HUES6 (cell line): Measurements from ENCODE around the gene WDR82.

ENCODE experiments used
- H3K27ac ChIP-seq: 2 replicates; pipeline ENCODE4 v1.7.0; 2013; ENCODE audit warnings: low read depth, mild to moderate bottlenecking, low read length, inconsistent platforms
- H3K27me3 ChIP-seq: 2 replicates; pipeline ENCODE4 v1.6.1; 2013; ENCODE audit warnings: low read length; ENCODE audit not compliant: control insufficient read depth, insufficient read depth
- H3K36me3 ChIP-seq: 2 replicates; pipeline ENCODE4 v1.6.1; 2013; ENCODE audit warnings: low read length; ENCODE audit not compliant: control insufficient read depth, insufficient read depth
- H3K4me1 ChIP-seq: 2 replicates; pipeline ENCODE4 v1.6.1; 2013; ENCODE audit warnings: low read length; ENCODE audit not compliant: control insufficient read depth, insufficient read depth
- H3K4me3 ChIP-seq: 2 replicates; pipeline ENCODE4 v1.5.1; 2013; ENCODE audit warnings: low read depth, low read length
- H3K9ac ChIP-seq: one replicate; pipeline ENCODE4 v1.6.1; 2013; ENCODE audit warnings: mild to moderate bottlenecking, low read length
- H3K9me3 ChIP-seq: 2 replicates; pipeline ENCODE4 v1.6.1; 2013; ENCODE audit warnings: low read depth, low read length; ENCODE audit not compliant: control insufficient read depth, insufficient read depth

The WDR82 gene

GRCh38 chr3:52233108-52233591 lies 45.3 kb downstream of the WDR82 start:
- H3K36me3 ChIP-seq = peaks cover 44% of the 10 kb centered on the region
- no peak overlapping the region for H3K4me3 ChIP-seq
- peaks cover 22% of the 10 kb centered on the region for H3K4me1 ChIP-seq
- no peak overlapping the region for H3K9ac ChIP-seq
- no peaks in the 10 kb centered on the region for H3K9me3 ChIP-seq
- no peaks in the 10 kb centered on the region for H3K27me3 ChIP-seq
- H3K27ac ChIP-seq = no peak overlapping the region

DNA sequence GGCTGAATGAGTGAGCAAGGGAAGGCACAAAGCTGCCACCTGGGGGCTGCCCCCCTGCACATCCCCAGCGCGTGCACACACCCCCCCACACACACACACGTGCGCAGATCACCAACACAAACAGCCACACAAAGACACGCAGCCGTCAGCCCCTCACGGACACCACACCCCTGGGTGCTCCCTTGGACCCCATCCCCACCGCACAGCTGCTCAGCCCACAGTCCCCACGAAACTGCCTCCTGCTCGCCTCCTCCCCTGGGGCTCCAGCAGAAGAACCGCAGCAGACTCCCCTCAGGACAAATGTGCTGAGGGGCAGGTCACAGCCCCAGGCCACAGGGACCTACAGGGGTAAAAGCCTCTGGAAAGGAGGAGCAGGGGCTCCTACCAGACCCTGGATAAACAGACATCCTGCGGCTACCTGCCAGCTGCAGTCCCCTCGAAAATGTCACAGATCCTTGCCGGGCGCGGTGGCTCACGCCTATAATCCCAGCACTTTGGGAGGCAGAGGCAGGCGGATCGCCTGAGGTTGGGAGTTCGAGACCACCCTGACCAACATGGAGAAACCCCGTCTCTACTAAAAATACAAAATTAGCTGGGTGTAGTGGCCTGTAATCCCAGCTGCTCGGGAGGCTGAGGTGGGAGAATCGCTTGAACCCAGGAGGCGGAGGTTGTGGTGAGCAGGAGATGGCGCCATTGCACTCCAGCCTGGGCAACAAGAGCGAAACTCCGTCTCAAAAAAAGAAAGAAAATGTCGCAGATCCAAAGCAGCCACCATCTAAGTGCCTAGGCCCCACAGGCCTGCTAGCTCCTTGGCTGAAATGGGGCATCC lies 46.0 kb downstream of the WDR82 start:
- no peak overlapping the region for H3K9ac ChIP-seq
- peaks cover 17% of the 10 kb centered on the region for H3K4me1 ChIP-seq
- H3K36me3 ChIP-seq = peaks cover 44% of the 10 kb centered on the region
- no peak overlapping the region for H3K27ac ChIP-seq
- H3K9me3 ChIP-seq = no peaks in the 10 kb centered on the region
- H3K4me3 ChIP-seq = no peak overlapping the region
- no peaks in the 10 kb centered on the region for H3K27me3 ChIP-seq

GRCh38 chr3:52231502-52232278 lies 46.8 kb downstream of the WDR82 start:
- no peaks in the 10 kb centered on the region for H3K27me3 ChIP-seq
- H3K36me3 ChIP-seq = peaks cover 44% of the 10 kb centered on the region
- no peak overlapping the region for H3K9ac ChIP-seq
- H3K9me3 ChIP-seq = no peaks in the 10 kb centered on the region
- no peak overlapping the region for H3K27ac ChIP-seq
- no peak overlapping the region for H3K4me3 ChIP-seq
- H3K4me1 ChIP-seq = peaks cover 9% of the 10 kb centered on the region

GRCh38 chr3:52230889-52231499 lies 47.5 kb downstream of the WDR82 start:
- Histone ChIP-seq H3K4me1 (peaks cover 4% of the 10 kb centered on the region; the same call in 1 of the 2 replicates), H3K9me3 (no peaks in the 10 kb centered on the region), H3K9ac (no peak overlapping the region), H3K27ac (no peak overlapping the region), H3K36me3 (peaks cover 44% of the 10 kb centered on the region), H3K4me3 (no peak overlapping the region), H3K27me3 (no peaks in the 10 kb centered on the region)

- peaks cover 8% of the 10 kb centered on the region; the same call in 1 of the 2 replicates for H3K4me1 ChIP-seq
- no peak overlapping the region for H3K9ac ChIP-seq
- H3K27ac ChIP-seq = no peak overlapping the region
- H3K9me3 ChIP-seq = no peaks in the 10 kb centered on the region
- H3K36me3 ChIP-seq = peaks cover 42% of the 10 kb centered on the region
- H3K27me3 ChIP-seq = no peaks in the 10 kb centered on the region
- no peak overlapping the region for H3K4me3 ChIP-seq
These were observed 48.0 kb downstream of the WDR82 start for GRCh38 chr3:52230461-52230860.

DNA sequence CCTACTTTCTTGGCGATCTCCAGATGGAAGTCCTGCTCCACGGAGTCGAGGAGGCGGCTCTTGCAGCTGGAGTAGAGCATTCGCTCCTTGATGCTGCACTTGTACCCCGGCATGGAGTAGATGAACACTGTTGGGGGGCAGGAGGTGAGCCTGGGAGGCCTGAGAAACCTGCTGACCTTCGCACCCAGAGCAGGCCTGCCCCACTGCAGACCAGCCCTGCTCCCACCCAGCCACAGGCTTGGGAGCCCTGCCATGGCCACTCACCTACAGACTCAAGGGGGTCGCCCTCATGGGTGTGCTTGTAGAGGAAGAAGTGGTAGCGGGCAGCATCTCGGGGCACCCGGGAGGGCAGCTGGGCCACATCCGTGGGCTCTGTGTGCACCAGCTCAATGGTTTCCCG lies 48.8 kb downstream of the WDR82 start:
- Histone ChIP-seq H3K27ac (no peak overlapping the region), H3K9ac (no peak overlapping the region), H3K4me1 (peaks cover 8% of the 10 kb centered on the region; the same call in 1 of the 2 replicates), H3K4me3 (no peak overlapping the region), H3K27me3 (no peaks in the 10 kb centered on the region), H3K36me3 (peaks cover 37% of the 10 kb centered on the region), H3K9me3 (no peaks in the 10 kb centered on the region)

DNA sequence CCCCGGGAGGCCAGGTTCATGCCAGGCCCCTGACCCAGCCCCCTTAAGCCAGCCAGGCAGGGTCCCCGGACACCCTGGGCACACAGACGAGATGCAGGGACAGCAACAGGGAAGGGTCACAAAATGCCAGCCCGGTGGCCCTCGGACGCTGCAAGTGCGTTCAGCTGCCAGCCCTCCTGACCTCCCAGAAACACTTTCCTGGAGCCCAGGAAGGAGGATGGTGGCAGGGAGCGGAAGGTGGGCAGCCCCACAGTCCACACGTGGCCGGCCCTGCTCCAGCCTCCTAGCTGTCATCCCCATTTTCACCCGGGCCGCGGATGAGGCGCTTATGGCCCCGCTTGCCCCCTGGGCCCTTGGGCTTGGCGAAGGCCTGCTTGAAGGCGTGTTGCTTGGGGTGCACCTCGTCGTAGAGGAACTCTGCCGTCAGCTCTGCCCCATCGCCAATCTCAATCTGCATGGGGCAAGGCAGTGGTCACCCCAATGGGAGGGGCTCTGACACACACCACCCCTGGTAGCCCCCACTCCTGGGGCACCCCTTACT lies 49.6 kb downstream of the WDR82 start:
- Histone ChIP-seq H3K9me3 (no peaks in the 10 kb centered on the region), H3K4me1 (peaks cover 8% of the 10 kb centered on the region; the same call in 1 of the 2 replicates), H3K4me3 (no peak overlapping the region), H3K27ac (no peak overlapping the region), H3K36me3 (peaks cover 29% of the 10 kb centered on the region), H3K27me3 (no peaks in the 10 kb centered on the region), H3K9ac (no peak overlapping the region)

GRCh38 chr3:52228266-52228665 lies 50.2 kb downstream of the WDR82 start:
- H3K9ac ChIP-seq = no peak overlapping the region
- no peaks in the 10 kb centered on the region for H3K27me3 ChIP-seq
- peaks cover 29% of the 10 kb centered on the region for H3K36me3 ChIP-seq
- no peaks in the 10 kb centered on the region for H3K9me3 ChIP-seq
- H3K27ac ChIP-seq = no peak overlapping the region
- H3K4me3 ChIP-seq = no peak overlapping the region
- H3K4me1 ChIP-seq = peaks cover 8% of the 10 kb centered on the region; the same call in 1 of the 2 replicates

DNA sequence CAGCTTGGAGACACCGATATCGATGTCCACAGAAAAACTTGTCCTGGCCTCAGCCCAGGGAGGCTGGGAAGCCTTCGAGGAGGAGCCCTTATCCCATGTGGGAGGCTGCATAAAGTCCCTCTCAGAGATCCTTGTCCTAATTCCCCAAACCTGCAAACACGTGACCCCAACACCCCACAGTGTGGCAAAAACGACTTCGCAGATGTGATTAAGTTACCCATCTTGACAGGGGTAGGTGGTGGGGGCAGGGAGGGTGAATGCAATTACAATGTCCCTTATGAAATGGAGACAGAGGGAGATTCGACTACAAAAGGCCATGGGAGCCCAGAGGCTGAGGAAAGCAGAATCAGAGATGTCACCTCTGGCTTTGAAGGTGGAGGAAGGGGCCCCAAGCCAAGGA lies 50.7 kb downstream of the WDR82 start:
- Histone ChIP-seq H3K27ac (no peak overlapping the region), H3K9me3 (no peaks in the 10 kb centered on the region)

GRCh38 chr3:52227117-52227516 lies 51.3 kb downstream of the WDR82 start:
- Histone ChIP-seq H3K27ac (no peak overlapping the region), H3K36me3 (peaks cover 29% of the 10 kb centered on the region), H3K9ac (no peak overlapping the region)

More for the DNA sequence above, 50.7 kb downstream of the WDR82 start:
- Histone ChIP-seq H3K9ac (no peak overlapping the region), H3K36me3 (peaks cover 29% of the 10 kb centered on the region), H3K4me1 (peaks cover 8% of the 10 kb centered on the region; the same call in 1 of the 2 replicates), H3K27me3 (no peaks in the 10 kb centered on the region), H3K4me3 (no peak overlapping the region)

More at GRCh38 chr3:52227117-52227516, 51.3 kb downstream of the WDR82 start:
- Histone ChIP-seq H3K9me3 (no peaks in the 10 kb centered on the region), H3K4me1 (peaks cover 8% of the 10 kb centered on the region; the same call in 1 of the 2 replicates), H3K4me3 (no peak overlapping the region), H3K27me3 (no peaks in the 10 kb centered on the region)
